Measurements from ENCODE around the gene CDH4. TPM values are rescaled to one million over a fixed set of nuclear protein-coding genes. Genes with fewer than 3 reads are reported as not detected.

Gene CDH4
- total and polyA plus RNA-seq, 2 donors (not counting 1 experiment from before 2014, with no cell fraction given), result not detected

GRCh38 chr20:61515922-61516321 lies 263.9 kb downstream of the CDH4 start:
- H3K27me3 Mint-ChIP-seq, result no peaks in the 10 kb centered on the region
- TF ChIP-seq CTCF (IDR thresholded peaks at IDR 0.05) (no peak), EZH2 (IDR thresholded peaks at IDR 0.05; ENCODE audit: borderline replicate concordance, insufficient read depth, low read depth, low read length, poor library complexity, severe bottlenecking) (no peak)
- ChIA-PET CTCF (no interaction called here), POLR2A (no interaction called here)
- H3K4me3 Mint-ChIP-seq, result no peak overlapping the region
- Histone ChIP-seq H3K4me3 (ENCODE audit: control extremely low read depth in 1 of 5, extremely low read depth in 1 of 5, insufficient read depth in 1 of 5, low read depth in 2 of 5, low read length in 4 of 5) (no peak overlapping the region), H3K4me2 (replicated peaks; ENCODE audit: low read depth, low read length, poor library complexity, severe bottlenecking) (no peak overlapping the region), H3K27me3 (replicated peaks in 1 of 4; ENCODE audit: control extremely low read depth in 1 of 4, control insufficient read depth in 3 of 4, insufficient read depth in 4 of 4, low read length in 3 of 4) (no peaks in the 10 kb centered on the region), H3K4me1 (ENCODE audit: control insufficient read depth in 2 of 2, insufficient read depth in 2 of 2, low read length in 2 of 2) (no peaks in the 10 kb centered on the region), H3K36me3 (replicated peaks in 1 of 2; ENCODE audit: control extremely low read depth in 1 of 2, control insufficient read depth in 1 of 2, extremely low read depth in 1 of 2, insufficient read depth in 2 of 2, low read length in 1 of 2) (no peaks in the 10 kb centered on the region), H4K20me1 (ENCODE audit: control insufficient read depth, insufficient read depth, low read length, poor library complexity, severe bottlenecking) (no peaks in the 10 kb centered on the region), H3K9ac (ENCODE audit: low read length) (no peak overlapping the region), H2AFZ (ENCODE audit: insufficient read depth, low read depth, low read length, poor library complexity, severe bottlenecking) (no peak overlapping the region), H3K27ac (ENCODE audit: low read length in 2 of 2) (no peak overlapping the region), H3K9me3 (ENCODE audit: control extremely low read depth in 1 of 3, control insufficient read depth in 2 of 3, insufficient read depth in 1 of 3, low read length in 2 of 3) (peaks cover 0 to 25% (median 0%) of the 10 kb centered on the region in 3 donors), H3K79me2 (ENCODE audit: control insufficient read depth, insufficient read depth, low read length) (no peaks in the 10 kb centered on the region)
- DNase-seq, result no peak
- H3K4me1 Mint-ChIP-seq, result no peaks in the 10 kb centered on the region
- no peak for ATAC-seq (ENCODE audit: low read depth)
- WGBS (ENCODE audit: insufficient coverage), result 80% methylated on average over 13 of the region's 14 CpGs
- peaks cover 6% of the 10 kb centered on the region for H3K9me3 Mint-ChIP-seq (ENCODE audit: insufficient read depth)
- H3K27ac Mint-ChIP-seq, result no peak overlapping the region
- intact Hi-C loops (cut with micrococcal nuclease), result no loop called here

- ATAC-seq (ENCODE audit: low read depth) (no peak), DNase-seq (no peak)
- ChIA-PET POLR2A (no interaction called here), CTCF (no interaction called here)
- Histone ChIP-seq H3K4me2 (replicated peaks; ENCODE audit: low read depth, low read length, poor library complexity, severe bottlenecking) (no peak overlapping the region), H3K36me3 (replicated peaks in 1 of 2; ENCODE audit: control extremely low read depth in 1 of 2, control insufficient read depth in 1 of 2, extremely low read depth in 1 of 2, insufficient read depth in 2 of 2, low read length in 1 of 2) (no peaks in the 10 kb centered on the region), H4K20me1 (ENCODE audit: control insufficient read depth, insufficient read depth, low read length, poor library complexity, severe bottlenecking) (no peaks in the 10 kb centered on the region), H3K79me2 (ENCODE audit: control insufficient read depth, insufficient read depth, low read length) (no peaks in the 10 kb centered on the region), H3K27me3 (replicated peaks in 1 of 4; ENCODE audit: control extremely low read depth in 1 of 4, control insufficient read depth in 3 of 4, insufficient read depth in 4 of 4, low read length in 3 of 4) (no peaks in the 10 kb centered on the region), H3K4me3 (ENCODE audit: control extremely low read depth in 1 of 5, extremely low read depth in 1 of 5, insufficient read depth in 1 of 5, low read depth in 2 of 5, low read length in 4 of 5) (no peak overlapping the region), H2AFZ (ENCODE audit: insufficient read depth, low read depth, low read length, poor library complexity, severe bottlenecking) (no peak overlapping the region), H3K4me1 (ENCODE audit: control insufficient read depth in 2 of 2, insufficient read depth in 2 of 2, low read length in 2 of 2) (no peaks in the 10 kb centered on the region), H3K9me3 (ENCODE audit: control extremely low read depth in 1 of 3, control insufficient read depth in 2 of 3, insufficient read depth in 1 of 3, low read length in 2 of 3) (peaks cover 0 to 27% (median 0%) of the 10 kb centered on the region in 3 donors), H3K9ac (ENCODE audit: low read length) (no peak overlapping the region), H3K27ac (ENCODE audit: low read length in 2 of 2) (no peak overlapping the region)
- Mint-ChIP-seq H3K27ac (no peak overlapping the region), H3K4me3 (no peak overlapping the region), H3K4me1 (no peaks in the 10 kb centered on the region), H3K27me3 (no peaks in the 10 kb centered on the region), H3K9me3 (ENCODE audit: insufficient read depth) (peaks cover 6% of the 10 kb centered on the region)
- intact Hi-C loops (cut with micrococcal nuclease), result no loop called here
- TF ChIP-seq CTCF (IDR thresholded peaks at IDR 0.05) (no peak), EZH2 (IDR thresholded peaks at IDR 0.05; ENCODE audit: borderline replicate concordance, insufficient read depth, low read depth, low read length, poor library complexity, severe bottlenecking) (no peak)
- WGBS (ENCODE audit: insufficient coverage), result 82% methylated on average over 18 of the region's 22 CpGs
Observed at GRCh38 chr20:61516346-61517208, 264.5 kb downstream of the CDH4 start.

Measured in B cell (primary cell).